GM19240 (cell line): Measurements from ENCODE around the gene KLHL29.

Experiments
- DNase-seq: peaks from one replicate; pipeline ENCODE4 v3.0.0; 2011; ENCODE audit warnings: low spot score; ENCODE audit not compliant: insufficient read length

Gene KLHL29

GRCh38 chr2:23394700-23395099 lies 9.7 kb downstream of the KLHL29 start:
- no peak for DNase-seq

GRCh38 chr2:23397478-23397877 lies 12.5 kb downstream of the KLHL29 start:
- no peak for DNase-seq

GRCh38 chr2:23399674-23400261 lies 14.8 kb downstream of the KLHL29 start:
- DNase-seq, result no peak

GRCh38 chr2:23400703-23401102 lies 15.7 kb downstream of the KLHL29 start:
- no peak for DNase-seq

- no peak for DNase-seq
Observed at GRCh38 chr2:23401427-23402204, 16.6 kb downstream of the KLHL29 start.

- no peak for DNase-seq
Observed at GRCh38 chr2:23402205-23402740, 17.3 kb downstream of the KLHL29 start.

GRCh38 chr2:23404426-23404825 lies 19.4 kb downstream of the KLHL29 start:
- DNase-seq, result no peak

GRCh38 chr2:23409248-23409647 lies 24.3 kb downstream of the KLHL29 start:
- no peak for DNase-seq

GRCh38 chr2:23410596-23410995 lies 25.6 kb downstream of the KLHL29 start:
- DNase-seq, result no peak

GRCh38 chr2:23411752-23412431 lies 26.9 kb downstream of the KLHL29 start:
- DNase-seq, result no peak

GRCh38 chr2:23412556-23413155 lies 27.7 kb downstream of the KLHL29 start:
- no peak for DNase-seq

GRCh38 chr2:23413641-23414040 lies 28.7 kb downstream of the KLHL29 start:
- no peak for DNase-seq

GRCh38 chr2:23414106-23414505 lies 29.1 kb downstream of the KLHL29 start:
- no peak for DNase-seq

GRCh38 chr2:23414871-23415270 lies 29.9 kb downstream of the KLHL29 start:
- no peak for DNase-seq

GRCh38 chr2:23417310-23417709 lies 32.3 kb downstream of the KLHL29 start:
- no peak for DNase-seq

GRCh38 chr2:23418056-23418455 lies 33.1 kb downstream of the KLHL29 start:
- DNase-seq, result no peak

- no peak for DNase-seq
Observed at GRCh38 chr2:23418461-23418911, 33.5 kb downstream of the KLHL29 start.

- no peak for DNase-seq
Observed at GRCh38 chr2:23419171-23420090, 34.5 kb downstream of the KLHL29 start.

- DNase-seq, result no peak
Observed at GRCh38 chr2:23420091-23420839, 35.3 kb downstream of the KLHL29 start.
